C4-2B (cell line): ENCODE data around the gene AP3B2.

ENCODE experiments used
- ZFX ChIP-seq: fragments of 450-650 bp; IDR thresholded peaks from 2 replicates; pipeline ENCODE4 v1.6.1; 2017
- TF ChIP-seq, protein P1 (sequence below): fragments of 450-650 bp; conservative IDR thresholded peaks from 2 replicates; pipeline ENCODE4 v1.5.1; 2017; ENCODE audit warnings: mild to moderate bottlenecking

DNA sequence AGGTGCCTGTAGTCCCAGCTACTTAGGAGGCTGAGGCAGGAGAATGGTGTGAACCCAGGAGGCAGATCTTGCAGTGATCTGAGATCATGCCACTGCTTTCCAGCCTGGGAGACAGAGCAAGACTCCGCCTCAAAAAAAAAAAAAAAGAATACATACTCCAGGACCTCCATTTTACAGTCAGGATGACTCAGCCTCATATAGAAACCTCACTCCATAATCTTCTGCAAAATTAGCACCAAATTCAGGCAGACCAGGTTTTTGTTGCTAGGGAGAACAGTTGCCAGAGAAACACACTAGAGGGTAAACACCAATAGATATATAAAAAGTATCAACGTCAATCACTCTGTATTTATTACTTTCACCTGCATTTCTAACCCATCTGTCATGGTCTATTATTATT is 28.3 kb upstream of the AP3B2 start:
- TF ChIP-seq, protein P1, sequence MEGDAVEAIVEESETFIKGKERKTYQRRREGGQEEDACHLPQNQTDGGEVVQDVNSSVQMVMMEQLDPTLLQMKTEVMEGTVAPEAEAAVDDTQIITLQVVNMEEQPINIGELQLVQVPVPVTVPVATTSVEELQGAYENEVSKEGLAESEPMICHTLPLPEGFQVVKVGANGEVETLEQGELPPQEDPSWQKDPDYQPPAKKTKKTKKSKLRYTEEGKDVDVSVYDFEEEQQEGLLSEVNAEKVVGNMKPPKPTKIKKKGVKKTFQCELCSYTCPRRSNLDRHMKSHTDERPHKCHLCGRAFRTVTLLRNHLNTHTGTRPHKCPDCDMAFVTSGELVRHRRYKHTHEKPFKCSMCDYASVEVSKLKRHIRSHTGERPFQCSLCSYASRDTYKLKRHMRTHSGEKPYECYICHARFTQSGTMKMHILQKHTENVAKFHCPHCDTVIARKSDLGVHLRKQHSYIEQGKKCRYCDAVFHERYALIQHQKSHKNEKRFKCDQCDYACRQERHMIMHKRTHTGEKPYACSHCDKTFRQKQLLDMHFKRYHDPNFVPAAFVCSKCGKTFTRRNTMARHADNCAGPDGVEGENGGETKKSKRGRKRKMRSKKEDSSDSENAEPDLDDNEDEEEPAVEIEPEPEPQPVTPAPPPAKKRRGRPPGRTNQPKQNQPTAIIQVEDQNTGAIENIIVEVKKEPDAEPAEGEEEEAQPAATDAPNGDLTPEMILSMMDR, result no peak
- no peak for TF ChIP-seq ZFX
